HL-60/S4 (cell line): ENCODE data around the gene FUBP1.
"Not testable (repeated sequence)": the region's sequence is repeated elsewhere in the genome, so short reads cannot be mapped to it uniquely, and the experiment has no call there.

Experiments used
- in situ Hi-C: fragments of 300-500 bp; cut with MboI; formaldehyde crosslinking; loops from 2 replicates; pipeline ENCODE4 v1.14.3; 2022; ENCODE audit warnings: low sequenced_read_pairs

Gene FUBP1

GRCh38 chr1:77945345-77945744, 33.5 kb downstream of the FUBP1 start:
- in situ Hi-C loops: no loop called here

GRCh38 chr1:77942400-77943140, 36.3 kb downstream of the FUBP1 start:
- in situ Hi-C loops: no loop called here

DNA sequence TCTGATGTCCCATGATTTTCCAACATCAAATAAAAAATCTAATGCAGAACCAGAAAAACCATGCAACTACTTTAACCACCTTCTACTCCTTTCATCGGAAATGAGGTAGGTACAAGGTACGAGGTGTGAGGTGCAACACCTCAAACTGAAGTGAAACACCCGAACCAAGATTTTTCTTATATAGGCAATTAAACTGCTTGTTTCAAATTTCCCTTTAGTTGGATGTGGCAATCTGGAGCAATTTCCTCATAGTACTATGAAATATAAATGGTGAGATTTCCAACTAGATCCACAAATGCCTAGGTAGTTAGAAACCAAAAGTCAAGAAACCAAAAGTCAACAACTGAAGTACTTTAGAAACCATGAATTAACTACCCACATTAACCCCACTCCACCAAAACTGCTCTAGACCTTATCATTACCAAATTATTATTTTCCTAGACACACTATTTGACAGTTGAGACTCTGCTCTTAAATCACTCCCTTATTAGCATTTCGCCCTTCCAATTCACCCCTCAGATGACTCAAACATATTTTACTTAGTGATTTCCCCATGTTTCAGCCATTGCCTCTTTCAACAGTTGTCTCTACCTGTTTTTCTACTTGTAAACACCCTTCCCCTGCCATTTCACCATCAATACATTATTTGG, 37.8 kb downstream of the FUBP1 start:
- in situ Hi-C loops: no loop called here

DNA sequence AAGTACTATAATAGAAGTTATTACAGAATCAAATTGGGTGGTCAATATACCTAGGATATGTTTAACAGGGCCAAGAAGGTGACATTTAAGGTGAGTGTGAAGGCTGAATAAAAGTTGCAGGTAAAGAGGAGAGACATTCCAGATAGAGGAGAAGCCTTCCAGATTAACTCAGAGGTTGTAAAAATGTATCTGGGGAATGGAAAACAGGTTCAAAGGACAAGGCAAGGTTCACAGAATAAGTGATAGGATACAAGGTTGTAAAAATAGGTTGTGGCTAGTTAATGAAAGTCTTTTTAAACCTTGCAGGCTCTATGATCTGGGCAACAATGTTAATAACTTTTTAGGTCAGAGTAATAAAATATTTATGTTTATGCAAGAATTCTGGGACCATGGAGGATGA, 40.2 kb downstream of the FUBP1 start:
- in situ Hi-C loops: no loop called here

DNA sequence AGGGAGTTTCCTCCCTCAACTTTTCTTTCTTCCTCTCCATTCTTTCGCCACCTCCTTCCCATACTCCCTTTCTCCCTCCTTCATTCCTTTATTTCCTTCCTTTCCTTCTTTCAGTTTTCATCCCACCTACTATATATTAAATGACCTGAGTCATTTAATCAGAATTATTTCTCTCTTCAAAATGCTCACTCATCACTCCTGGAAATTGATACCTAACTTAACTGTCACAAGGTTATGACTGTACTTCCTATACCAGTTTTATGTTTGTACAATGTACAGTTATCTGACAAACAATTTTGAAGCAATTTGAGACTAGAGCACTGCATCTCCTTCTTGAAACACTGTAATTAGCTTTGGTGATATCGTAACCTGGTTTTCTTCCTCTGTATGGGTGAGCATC, 49.1 kb downstream of the FUBP1 start:
- in situ Hi-C loops: no loop called here

DNA sequence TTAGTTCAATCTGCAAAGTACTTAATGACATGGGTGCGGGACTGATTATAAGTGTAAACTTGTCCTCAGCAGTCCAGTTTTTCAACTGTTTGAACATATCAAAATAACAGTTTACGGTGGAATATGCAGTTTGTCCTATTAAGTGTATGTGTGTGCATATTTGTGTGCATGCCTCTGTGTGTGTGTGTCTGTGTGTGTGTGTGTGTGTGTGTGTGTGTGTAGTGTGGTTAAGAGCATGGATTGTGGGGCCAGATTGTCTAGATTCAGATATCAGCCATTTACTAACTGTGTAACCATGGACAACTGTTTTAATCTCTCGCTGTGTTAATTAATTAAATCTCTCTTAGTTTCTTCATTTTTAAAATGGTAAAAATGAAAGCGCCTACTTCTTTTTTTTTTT, 51.5 kb downstream of the FUBP1 start:
- in situ Hi-C loops: no loop called here

DNA sequence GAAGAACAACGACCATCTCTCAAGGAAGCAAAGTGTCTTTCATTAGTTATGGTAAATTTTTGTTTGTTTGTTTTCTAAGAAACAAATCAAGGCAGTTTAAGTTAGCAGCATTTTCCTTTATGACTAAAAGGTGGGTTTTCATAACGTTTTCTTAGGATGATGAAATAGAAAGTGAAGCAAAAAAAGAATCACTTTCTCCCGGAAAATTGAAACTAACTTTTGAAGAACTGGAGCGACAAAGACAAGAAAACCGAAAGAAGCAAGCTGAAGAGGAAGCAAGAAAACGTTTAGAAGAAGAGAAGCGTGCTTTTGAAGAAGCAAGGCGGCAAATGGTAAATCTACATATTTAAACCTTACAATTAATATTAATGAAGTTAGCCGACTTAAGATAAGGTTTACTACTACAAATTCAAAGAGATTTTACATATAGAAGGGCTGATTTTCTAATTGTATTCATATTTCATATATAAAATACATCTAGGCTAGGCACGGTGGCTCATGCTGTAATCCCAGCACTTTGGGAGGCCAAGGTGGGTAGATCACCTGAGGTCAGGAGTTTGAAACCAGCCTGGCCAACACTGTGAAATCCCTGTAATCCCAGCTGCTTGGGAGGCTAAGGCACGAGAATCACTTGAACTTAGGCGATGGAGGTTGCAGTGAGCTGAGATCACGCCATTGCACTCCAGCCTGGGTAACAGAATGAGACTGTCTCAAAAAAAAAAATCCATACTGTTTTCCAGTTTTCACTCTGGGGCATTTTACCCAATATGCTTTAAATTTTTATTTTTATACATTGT, 52.1 kb downstream of the FUBP1 start:
- in situ Hi-C loops: no loop called here

- in situ Hi-C loops: no loop called here
These were observed 52.9 kb downstream of the FUBP1 start for GRCh38 chr1:77925956-77926355.

GRCh38 chr1:77925518-77925917, 53.4 kb downstream of the FUBP1 start:
- in situ Hi-C loops: no loop called here

- in situ Hi-C loops: not testable (repeated sequence)
These were observed 60.0 kb downstream of the FUBP1 start for GRCh38 chr1:77918918-77919317.

DNA sequence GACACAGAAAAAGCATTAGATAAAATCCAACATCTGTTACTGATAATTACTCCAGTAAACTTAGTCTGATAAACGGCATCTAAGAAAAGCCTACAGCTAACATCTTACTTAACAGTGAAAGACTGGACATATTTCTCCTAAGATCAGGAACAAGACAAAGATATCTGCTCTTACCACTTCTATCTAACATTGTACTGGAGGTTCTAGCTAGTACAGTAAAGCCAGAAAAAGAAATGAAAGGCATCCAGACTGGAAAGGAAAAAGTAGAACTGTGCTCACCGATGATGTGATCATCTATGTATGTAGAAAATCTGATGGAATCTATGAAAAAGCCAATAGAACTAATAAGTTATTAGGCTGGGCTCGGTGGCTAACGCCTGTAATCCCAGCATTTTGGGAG, 68.8 kb downstream of the FUBP1 start:
- in situ Hi-C loops: no loop called here

DNA sequence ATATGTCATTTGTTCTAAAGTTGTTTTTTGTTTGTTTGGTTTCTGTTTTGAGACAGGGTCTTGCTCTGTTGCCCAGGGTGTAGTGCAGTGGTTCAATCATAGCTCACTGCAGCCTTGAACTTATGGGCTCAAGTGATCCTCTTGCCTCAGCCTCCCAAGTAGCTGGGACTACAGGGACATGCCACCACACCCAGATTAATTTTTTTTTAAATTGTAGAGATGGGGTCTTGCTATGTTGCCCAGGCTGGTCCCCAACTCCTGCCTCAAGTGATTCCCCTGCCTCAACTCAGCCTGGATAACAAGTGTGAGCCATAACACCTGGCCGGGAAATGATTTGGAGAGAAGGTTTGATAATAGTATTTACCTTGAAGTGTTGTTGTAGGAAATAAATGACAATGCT, 72.2 kb downstream of the FUBP1 start:
- in situ Hi-C loops: no loop called here

DNA sequence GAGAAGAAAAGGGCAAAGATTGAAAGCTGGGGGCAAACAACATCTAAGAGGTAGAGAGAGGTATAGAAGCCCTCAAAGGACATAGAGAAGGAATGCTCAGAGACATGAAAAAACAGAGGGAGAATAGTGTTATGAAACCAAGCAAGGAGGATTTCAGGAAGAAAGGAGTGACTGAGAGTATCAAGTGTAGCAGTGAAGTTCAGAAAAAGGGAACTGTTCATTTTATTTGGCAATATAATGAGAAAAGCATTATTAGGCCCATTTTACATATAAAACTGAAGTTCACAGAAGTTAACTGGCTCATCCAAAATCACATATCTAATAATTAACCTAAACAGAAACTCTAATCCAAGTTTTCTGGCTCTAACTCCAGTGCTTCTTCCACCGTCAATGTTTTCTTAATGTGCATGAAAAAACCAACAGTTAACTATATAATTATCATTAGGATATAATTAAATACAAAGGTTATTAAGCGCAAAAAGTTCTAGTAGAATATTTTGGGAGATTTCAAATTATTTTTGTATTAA, 72.8 kb downstream of the FUBP1 start:
- in situ Hi-C loops: no loop called here

- in situ Hi-C loops: no loop called here
These were observed 73.3 kb downstream of the FUBP1 start for GRCh38 chr1:77905603-77906002.

DNA sequence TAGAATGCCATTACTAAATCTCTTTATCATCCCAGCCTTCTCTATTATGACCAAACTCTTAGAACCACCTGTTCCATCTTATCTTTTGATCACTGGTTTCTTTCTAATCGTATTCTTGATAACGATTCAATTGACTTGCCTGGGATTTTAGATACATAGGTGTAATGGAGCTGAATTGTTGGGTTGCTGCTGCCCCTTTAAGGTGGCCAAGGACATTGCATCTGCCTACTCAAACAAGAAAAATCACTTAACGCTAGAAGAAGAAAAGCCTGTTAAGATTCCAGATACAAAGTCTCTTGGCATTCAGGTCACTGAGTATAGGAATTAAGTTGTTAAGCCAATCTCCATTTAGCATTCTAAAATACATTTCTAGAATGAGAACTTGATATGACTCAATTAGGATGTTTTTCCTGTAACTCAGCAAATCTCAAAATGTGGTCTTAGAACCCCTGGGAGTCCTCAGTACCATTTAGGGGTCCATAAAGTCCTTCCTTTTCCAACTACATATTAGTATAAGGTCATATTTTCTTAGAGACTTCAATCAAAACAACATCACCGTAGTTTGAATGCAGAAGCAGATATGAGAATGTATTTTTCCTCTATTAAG, 78.1 kb downstream of the FUBP1 start:
- in situ Hi-C loops: no loop called here

GRCh38 chr1:77899647-77900320, 79.1 kb downstream of the FUBP1 start:
- in situ Hi-C loops: no loop called here
